ENCODE measurements around the gene S1PR2.
"Not testable (repeated sequence)": the region's sequence is repeated elsewhere in the genome, so short reads cannot be mapped to it uniquely, and the experiment has no call there.

S1PR2 gene

GRCh38 chr19:10189616-10190015 lies 41.5 kb downstream of the S1PR2 start:
- no peak for DNase-seq

DNA sequence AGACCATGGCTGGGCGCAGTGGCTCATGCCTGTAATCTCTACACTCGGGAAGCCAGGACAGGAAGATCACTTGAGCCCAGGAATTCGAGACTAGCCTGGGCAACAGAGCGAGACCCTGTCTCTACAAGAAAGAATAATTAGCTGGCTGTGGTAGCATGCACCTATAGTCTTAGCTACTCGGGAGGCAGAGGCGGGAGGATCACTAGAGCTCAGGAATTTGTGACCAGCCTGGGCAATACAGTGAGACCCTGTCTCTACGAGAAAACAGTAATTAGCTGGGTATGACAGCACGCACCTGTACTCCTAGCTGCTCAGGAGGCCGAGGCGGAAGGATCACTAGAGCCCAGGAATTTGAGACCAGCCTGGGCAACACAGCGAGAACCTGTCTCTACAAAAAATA lies 43.8 kb downstream of the S1PR2 start:
- no peak for DNase-seq

DNA sequence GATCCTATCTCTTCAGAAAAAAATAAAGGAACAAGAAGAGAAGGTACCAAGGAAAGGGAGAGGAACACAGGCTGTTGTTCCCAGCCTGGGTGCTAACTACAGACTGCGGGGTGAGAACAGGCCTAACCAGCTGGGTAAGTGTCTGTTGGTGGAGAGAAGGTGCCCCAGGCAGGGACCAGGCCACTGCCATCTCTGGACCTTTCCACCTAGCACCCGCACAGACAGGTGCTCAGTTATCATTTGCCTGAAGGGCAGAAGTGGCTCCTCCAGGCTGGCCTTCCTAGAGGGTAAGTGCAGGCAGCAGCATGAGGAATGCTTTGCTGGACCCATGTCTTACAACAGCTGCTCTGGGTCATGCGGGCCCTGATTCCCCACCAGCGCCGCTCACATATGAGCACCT lies 46.5 kb downstream of the S1PR2 start:
- DNase-seq: no peak

DNA sequence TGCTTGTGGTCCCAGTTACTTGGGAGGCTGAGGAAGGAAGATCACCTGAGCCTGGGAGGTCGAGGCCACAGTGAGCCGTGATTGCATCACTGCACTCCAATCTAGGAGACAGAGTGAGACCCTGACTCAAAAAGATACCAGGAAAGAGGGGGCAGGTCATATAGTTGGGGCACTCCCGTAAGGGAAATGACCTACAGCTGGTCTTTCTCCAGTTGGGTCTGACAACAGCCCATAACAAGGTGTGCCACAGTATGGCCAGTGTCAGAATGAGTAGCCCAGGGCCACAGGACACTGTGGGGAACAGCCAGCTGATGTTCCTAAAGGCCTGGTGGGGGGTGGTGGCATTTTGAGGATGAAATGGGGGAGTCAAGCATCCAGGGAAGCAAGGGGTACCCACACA lies 47.2 kb downstream of the S1PR2 start:
- no peak for DNase-seq

GRCh38 chr19:10182847-10183246 lies 48.3 kb downstream of the S1PR2 start:
- no peak for DNase-seq

- no peak for DNase-seq
Observed at GRCh38 chr19:10182076-10182475, 49.1 kb downstream of the S1PR2 start.

DNA sequence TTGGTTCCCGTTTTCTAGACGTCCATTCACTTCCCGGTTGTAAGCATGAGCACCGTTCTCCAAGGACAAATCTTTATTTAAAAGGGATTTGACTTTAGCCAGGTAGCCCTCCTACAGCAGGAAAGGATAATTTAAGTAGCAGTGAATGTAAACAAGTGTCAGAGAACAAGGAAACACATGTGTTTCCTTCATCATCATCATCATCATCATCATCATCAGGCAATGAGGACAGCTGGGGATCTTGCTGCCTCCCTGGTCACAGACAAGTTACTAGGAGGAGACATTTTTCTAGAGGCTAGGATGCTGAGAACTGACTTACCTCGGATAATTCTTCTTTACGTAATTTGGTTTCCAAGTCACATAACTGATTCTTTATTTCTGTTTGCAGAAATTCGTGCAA lies 50.7 kb downstream of the S1PR2 start:
- no peak for DNase-seq

GRCh38 chr19:10180024-10180423 lies 51.1 kb downstream of the S1PR2 start:
- not testable (repeated sequence) for DNase-seq

GRCh38 chr19:10173527-10173926 lies 57.6 kb downstream of the S1PR2 start:
- DNase-seq: no peak

Measured in activated effector memory CD4-positive, alpha-beta T cell treated with Interleukin-2 at 50 U/mL for 16 hours (primary cell).